Suprapubic skin (tissue), 4 donors: ENCODE measurements around the gene PSPH.

Source experiments
- CTCF ChIP-seq, 2 donors: fragments of 200-600 bp in 1 of 2; fragments of 450-650 bp in 1 of 2; sonication (generic) in 1 of 2; IDR thresholded peaks; one replicate each; pipeline ENCODE4 v1.5.1; 2016 to 2019; ENCODE audit warnings: antibody characterized with exemption in 2 of 2, mild to moderate bottlenecking in 1 of 2, moderate library complexity in 1 of 2
- POLR2A ChIP-seq, 2 donors: fragments of 450-650 bp; IDR thresholded peaks; one replicate each; pipeline ENCODE4 v1.6.1; 2017; ENCODE audit warnings: antibody characterized with exemption in 2 of 2, mild to moderate bottlenecking in 2 of 2, moderate library complexity in 2 of 2
- POLR2AphosphoS5 ChIP-seq, 3 donors: sonication (generic); formaldehyde crosslinking; IDR thresholded peaks; one replicate each; pipeline ENCODE4 v1.6.1; 2017; ENCODE audit warnings: antibody characterized with exemption in 3 of 3

GRCh38 chr7:56062382-56062781 lies 11.1 kb upstream of the PSPH start:
- TF ChIP-seq CTCF (IDR thresholded peaks at IDR 0.05), result no peak
- no peak for TF ChIP-seq POLR2A (IDR thresholded peaks at IDR 0.05)
- TF ChIP-seq POLR2AphosphoS5 (IDR thresholded peaks at IDR 0.05), result no peak
